ENCODE measurements around the gene EBF3. TPM values are rescaled to one million over a fixed set of nuclear protein-coding genes. Genes with fewer than 3 reads are reported as not detected.

EBF3 gene
- total RNA-seq, 1 donor from 2014 or later: 0.53 TPM

DNA sequence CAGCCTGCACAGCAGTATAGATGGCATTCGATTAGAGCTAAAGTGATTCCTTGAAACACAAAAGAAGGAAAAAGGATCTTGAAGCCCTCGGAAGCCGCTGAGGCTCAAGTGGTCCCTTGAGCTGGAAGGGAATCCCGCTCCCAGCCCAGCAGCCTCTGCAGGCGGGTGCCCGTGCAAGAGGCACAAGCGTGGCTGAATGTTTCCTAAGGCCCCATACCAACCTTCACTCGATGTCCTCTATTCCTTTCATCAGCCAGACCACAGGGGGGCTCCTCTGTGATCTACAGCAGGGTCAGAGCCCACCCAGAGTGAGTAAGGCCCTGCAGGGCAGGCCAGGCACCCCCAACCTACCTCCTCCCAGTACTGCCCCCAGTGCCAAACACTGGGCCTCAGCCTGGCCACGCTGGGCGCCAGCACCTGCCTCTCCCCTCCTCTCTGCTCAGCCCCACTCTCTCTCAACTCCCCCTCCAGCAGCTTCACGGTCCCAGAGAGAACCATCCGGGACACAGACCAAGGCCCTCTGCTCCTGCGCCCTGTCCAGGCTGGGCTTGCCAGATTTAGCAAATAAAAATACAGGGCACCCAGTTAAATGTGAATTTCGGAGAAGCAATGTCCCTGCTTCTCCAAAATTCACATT is 30.5 kb downstream of the EBF3 start:
- H3K9me3 ChIP-seq: no peaks in the 10 kb centered on the region
- H3K27ac ChIP-seq: no peak overlapping the region
- H3K27me3 ChIP-seq (ENCODE audit: low read depth): no peaks in the 10 kb centered on the region
- TF ChIP-seq, protein P1, sequence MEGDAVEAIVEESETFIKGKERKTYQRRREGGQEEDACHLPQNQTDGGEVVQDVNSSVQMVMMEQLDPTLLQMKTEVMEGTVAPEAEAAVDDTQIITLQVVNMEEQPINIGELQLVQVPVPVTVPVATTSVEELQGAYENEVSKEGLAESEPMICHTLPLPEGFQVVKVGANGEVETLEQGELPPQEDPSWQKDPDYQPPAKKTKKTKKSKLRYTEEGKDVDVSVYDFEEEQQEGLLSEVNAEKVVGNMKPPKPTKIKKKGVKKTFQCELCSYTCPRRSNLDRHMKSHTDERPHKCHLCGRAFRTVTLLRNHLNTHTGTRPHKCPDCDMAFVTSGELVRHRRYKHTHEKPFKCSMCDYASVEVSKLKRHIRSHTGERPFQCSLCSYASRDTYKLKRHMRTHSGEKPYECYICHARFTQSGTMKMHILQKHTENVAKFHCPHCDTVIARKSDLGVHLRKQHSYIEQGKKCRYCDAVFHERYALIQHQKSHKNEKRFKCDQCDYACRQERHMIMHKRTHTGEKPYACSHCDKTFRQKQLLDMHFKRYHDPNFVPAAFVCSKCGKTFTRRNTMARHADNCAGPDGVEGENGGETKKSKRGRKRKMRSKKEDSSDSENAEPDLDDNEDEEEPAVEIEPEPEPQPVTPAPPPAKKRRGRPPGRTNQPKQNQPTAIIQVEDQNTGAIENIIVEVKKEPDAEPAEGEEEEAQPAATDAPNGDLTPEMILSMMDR (IDR thresholded peaks at IDR 0.05): no peak
- DNase-seq (no peak), ATAC-seq (no peak)
- no peak overlapping the region for H3K4me3 ChIP-seq
- intact Hi-C loops (cut with DNase I): no loop called here
- no peaks in the 10 kb centered on the region for H3K4me1 ChIP-seq
- no peaks in the 10 kb centered on the region for H3K36me3 ChIP-seq

DNA sequence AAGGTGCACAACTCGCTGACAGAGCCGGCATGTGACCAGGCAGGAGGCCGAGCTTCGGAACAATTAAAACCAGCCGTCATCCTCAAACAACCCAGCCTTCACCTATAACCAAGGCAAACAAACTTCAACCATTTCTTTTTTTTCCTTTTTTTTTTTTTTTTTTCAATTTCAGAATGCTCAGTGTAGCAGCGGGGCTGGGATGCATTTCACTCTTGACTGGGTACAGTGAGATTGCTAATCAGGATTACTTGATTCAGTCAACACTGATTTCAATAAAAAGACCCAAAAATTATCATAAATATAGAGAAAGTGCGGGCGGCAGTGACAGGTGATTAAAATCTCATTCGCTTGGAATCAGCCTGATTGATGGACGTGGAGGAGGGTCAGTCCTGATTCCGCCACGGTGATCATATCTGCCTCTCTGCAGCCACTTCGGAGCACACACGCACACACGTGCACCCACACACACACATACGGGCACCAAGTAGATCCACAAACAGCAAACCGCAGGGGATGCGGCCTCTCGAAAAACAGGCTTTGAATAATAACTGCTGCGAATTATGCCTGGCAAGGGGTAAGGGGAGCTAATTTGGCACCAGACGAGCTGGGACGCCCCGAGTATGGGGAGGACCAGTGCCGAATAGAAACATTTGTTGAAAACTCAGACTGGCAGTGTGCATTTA is 31.2 kb downstream of the EBF3 start:
- no peaks in the 10 kb centered on the region for H3K4me1 ChIP-seq
- DNase-seq: no peak
- no peaks in the 10 kb centered on the region for H3K9me3 ChIP-seq
- ATAC-seq: no peak
- H3K27me3 ChIP-seq (ENCODE audit: low read depth): no peaks in the 10 kb centered on the region
- H3K27ac ChIP-seq: no peak overlapping the region
- no peak overlapping the region for H3K4me3 ChIP-seq
- no peaks in the 10 kb centered on the region for H3K36me3 ChIP-seq
- intact Hi-C loops (cut with DNase I): no loop called here
- TF ChIP-seq, protein P1 (IDR thresholded peaks at IDR 0.05): no peak

DNA sequence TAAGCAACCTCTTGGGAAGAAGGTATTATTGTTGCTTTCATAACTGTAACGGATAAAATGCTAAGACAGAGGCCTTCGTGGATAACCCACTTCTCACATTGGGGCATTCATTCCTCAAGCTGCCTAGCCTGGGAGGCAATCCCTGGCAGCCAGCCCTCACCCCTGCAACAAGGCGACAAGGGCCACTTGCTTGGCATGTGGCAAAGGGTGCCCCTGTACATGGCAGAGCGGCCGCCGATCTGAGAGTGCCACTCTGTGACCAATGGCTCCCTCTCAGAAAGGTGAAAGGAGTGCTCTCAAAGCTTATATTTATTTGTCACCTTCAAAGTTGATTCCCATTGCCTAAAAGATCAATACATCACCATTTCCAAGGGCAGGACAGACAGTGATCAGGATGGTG is 31.9 kb downstream of the EBF3 start:
- TF ChIP-seq, protein P1 (IDR thresholded peaks at IDR 0.05): no peak
- intact Hi-C loops (cut with DNase I): no loop called here
- Histone ChIP-seq H3K4me1 (no peaks in the 10 kb centered on the region), H3K4me3 (no peak overlapping the region), H3K27ac (no peak overlapping the region), H3K36me3 (no peaks in the 10 kb centered on the region), H3K27me3 (ENCODE audit: low read depth) (no peaks in the 10 kb centered on the region), H3K9me3 (no peaks in the 10 kb centered on the region)
- ATAC-seq (no peak), DNase-seq (no peak)

GRCh38 chr10:129929343-129930292 is 34.5 kb downstream of the EBF3 start:
- Histone ChIP-seq H3K27me3 (ENCODE audit: low read depth) (no peaks in the 10 kb centered on the region), H3K4me3 (no peak overlapping the region), H3K36me3 (no peaks in the 10 kb centered on the region), H3K27ac (no peak overlapping the region), H3K9me3 (no peaks in the 10 kb centered on the region), H3K4me1 (no peaks in the 10 kb centered on the region)
- ATAC-seq (no peak), DNase-seq (no peak)
- intact Hi-C loops (cut with DNase I): no loop called here
- TF ChIP-seq, protein P1 (IDR thresholded peaks at IDR 0.05): no peak

DNA sequence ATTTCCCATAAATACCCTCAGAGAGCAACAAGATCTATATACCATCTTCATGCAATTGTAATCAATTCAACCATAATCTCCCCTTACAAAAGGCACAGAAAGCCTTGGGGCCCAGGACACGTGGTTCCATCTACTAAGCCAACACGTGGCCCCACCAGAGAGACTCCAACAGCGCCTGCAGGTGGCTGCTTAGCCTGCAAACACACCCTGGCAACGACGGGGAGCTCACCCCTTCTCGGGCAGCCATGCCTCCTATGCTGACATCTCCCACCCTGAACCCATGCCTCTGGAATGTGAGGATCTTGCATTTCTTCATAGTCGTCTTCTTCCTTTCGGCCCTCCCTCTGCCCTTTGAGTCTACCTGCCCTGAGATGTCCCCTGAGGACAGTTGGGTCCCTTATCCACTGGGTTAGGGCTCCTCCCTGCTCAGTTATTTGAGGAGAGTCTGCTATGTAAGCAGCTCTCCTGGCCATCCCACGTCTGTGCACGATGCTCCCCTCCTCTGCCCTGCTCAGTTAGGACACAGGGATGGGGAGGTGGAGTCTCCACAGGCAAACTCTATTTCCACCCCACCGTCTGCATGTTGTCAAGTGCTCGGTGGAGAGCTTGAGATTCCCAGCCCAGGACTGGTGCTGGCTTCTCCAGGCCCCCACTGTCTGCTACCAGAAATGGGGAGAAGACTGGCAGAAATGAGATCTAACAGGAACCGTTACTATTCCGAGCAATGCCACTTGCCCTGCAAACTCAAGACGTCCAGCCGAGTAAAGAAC is 36.5 kb downstream of the EBF3 start:
- no peaks in the 10 kb centered on the region for H3K9me3 ChIP-seq
- no peak overlapping the region for H3K4me3 ChIP-seq
- no peaks in the 10 kb centered on the region for H3K27me3 ChIP-seq (ENCODE audit: low read depth)
- no peaks in the 10 kb centered on the region for H3K36me3 ChIP-seq
- no peak for DNase-seq
- H3K4me1 ChIP-seq: no peaks in the 10 kb centered on the region
- ATAC-seq: no peak
- intact Hi-C loops (cut with DNase I): no loop called here
- TF ChIP-seq, protein P1 (IDR thresholded peaks at IDR 0.05): no peak
- no peak overlapping the region for H3K27ac ChIP-seq

Measured in lower lobe of right lung (tissue), 2 donors.